ENCODE data around the gene GPR142.

Gene GPR142

DNA sequence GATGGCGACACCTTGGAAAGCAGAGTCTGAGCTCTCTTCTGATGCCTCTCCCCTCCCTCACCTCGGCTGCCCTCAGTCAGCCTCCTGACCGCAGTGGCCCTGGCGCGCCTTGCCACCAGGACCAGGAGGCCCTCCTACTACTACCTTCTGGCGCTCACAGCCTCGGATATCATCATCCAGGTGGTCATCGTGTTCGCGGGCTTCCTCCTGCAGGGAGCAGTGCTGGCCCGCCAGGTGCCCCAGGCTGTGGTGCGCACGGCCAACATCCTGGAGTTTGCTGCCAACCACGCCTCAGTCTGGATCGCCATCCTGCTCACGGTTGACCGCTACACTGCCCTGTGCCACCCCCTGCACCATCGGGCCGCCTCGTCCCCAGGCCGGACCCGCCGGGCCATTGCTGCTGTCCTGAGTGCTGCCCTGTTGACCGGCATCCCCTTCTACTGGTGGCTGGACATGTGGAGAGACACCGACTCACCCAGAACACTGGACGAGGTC lies 4.4 kb downstream of the GPR142 start (continued):
- no peak for TF ChIP-seq PPARA (CRISPR knock-in tag; IDR thresholded peaks at IDR 0.05; ENCODE audit: borderline replicate concordance)

- no peak for ATAC-seq
Observed at GRCh38 chr17:74372426-74372825, 5.1 kb downstream of the GPR142 start.

GRCh38 chr17:74373838-74374606 lies 6.7 kb downstream of the GPR142 start:
- ATAC-seq: no peak
- no peak for TF ChIP-seq ARNTL (CRISPR knock-in tag; IDR thresholded peaks at IDR 0.05; ENCODE audit: borderline replicate concordance, low read depth)
- no peak for TF ChIP-seq BACH2 (CRISPR knock-in tag; IDR thresholded peaks at IDR 0.05; ENCODE audit: borderline replicate concordance)
- TF ChIP-seq TCF4 (CRISPR knock-in tag; IDR thresholded peaks at IDR 0.05; ENCODE audit: borderline replicate concordance): no peak
- no peak for TF ChIP-seq RARB (CRISPR knock-in tag; IDR thresholded peaks at IDR 0.05)
- no peak for TF ChIP-seq PPARA (CRISPR knock-in tag; IDR thresholded peaks at IDR 0.05; ENCODE audit: borderline replicate concordance)
- TF ChIP-seq ZFP3 (CRISPR knock-in tag; IDR thresholded peaks at IDR 0.05): no peak
- TF ChIP-seq, protein P1, sequence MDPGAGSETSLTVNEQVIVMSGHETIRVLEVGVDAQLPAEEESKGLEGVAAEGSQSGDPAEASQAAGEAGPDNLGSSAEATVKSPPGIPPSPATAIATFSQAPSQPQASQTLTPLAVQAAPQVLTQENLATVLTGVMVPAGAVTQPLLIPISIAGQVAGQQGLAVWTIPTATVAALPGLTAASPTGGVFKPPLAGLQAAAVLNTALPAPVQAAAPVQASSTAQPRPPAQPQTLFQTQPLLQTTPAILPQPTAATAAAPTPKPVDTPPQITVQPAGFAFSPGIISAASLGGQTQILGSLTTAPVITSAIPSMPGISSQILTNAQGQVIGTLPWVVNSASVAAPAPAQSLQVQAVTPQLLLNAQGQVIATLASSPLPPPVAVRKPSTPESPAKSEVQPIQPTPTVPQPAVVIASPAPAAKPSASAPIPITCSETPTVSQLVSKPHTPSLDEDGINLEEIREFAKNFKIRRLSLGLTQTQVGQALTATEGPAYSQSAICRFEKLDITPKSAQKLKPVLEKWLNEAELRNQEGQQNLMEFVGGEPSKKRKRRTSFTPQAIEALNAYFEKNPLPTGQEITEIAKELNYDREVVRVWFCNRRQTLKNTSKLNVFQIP (CRISPR knock-in tag; IDR thresholded peaks at IDR 0.05; ENCODE audit: borderline replicate concordance, low read depth): no peak
- no peak for TF ChIP-seq ZNF8 (CRISPR knock-in tag; IDR thresholded peaks at IDR 0.05)
- TF ChIP-seq, protein P2, sequence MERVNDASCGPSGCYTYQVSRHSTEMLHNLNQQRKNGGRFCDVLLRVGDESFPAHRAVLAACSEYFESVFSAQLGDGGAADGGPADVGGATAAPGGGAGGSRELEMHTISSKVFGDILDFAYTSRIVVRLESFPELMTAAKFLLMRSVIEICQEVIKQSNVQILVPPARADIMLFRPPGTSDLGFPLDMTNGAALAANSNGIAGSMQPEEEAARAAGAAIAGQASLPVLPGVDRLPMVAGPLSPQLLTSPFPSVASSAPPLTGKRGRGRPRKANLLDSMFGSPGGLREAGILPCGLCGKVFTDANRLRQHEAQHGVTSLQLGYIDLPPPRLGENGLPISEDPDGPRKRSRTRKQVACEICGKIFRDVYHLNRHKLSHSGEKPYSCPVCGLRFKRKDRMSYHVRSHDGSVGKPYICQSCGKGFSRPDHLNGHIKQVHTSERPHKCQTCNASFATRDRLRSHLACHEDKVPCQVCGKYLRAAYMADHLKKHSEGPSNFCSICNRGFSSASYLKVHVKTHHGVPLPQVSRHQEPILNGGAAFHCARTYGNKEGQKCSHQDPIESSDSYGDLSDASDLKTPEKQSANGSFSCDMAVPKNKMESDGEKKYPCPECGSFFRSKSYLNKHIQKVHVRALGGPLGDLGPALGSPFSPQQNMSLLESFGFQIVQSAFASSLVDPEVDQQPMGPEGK (CRISPR knock-in tag; IDR thresholded peaks at IDR 0.05; ENCODE audit: borderline replicate concordance): no peak
- TF ChIP-seq ZC3H10 (CRISPR knock-in tag; IDR thresholded peaks at IDR 0.05): no peak
- no peak for TF ChIP-seq CSDC2 (CRISPR knock-in tag; IDR thresholded peaks at IDR 0.05)
- no peak for TF ChIP-seq SNAI2 (CRISPR knock-in tag; IDR thresholded peaks at IDR 0.05)
- TF ChIP-seq OSR1 (CRISPR knock-in tag; IDR thresholded peaks at IDR 0.05): no peak
- no peak for TF ChIP-seq ISL1 (CRISPR knock-in tag; IDR thresholded peaks at IDR 0.05)

More at GRCh38 chr17:74372426-74372825, 5.1 kb downstream of the GPR142 start:
- no peak for TF ChIP-seq TOX (CRISPR knock-in tag; IDR thresholded peaks at IDR 0.05; ENCODE audit: borderline replicate concordance)
- no peak for TF ChIP-seq OSR1 (CRISPR knock-in tag; IDR thresholded peaks at IDR 0.05)
- TF ChIP-seq ZNF70 (CRISPR knock-in tag; IDR thresholded peaks at IDR 0.05): no peak
- no peak for TF ChIP-seq ZNF8 (CRISPR knock-in tag; IDR thresholded peaks at IDR 0.05)
- TF ChIP-seq SNAI2 (CRISPR knock-in tag; IDR thresholded peaks at IDR 0.05): no peak
- no peak for TF ChIP-seq PPARA (CRISPR knock-in tag; IDR thresholded peaks at IDR 0.05; ENCODE audit: borderline replicate concordance)
- TF ChIP-seq, protein P3, sequence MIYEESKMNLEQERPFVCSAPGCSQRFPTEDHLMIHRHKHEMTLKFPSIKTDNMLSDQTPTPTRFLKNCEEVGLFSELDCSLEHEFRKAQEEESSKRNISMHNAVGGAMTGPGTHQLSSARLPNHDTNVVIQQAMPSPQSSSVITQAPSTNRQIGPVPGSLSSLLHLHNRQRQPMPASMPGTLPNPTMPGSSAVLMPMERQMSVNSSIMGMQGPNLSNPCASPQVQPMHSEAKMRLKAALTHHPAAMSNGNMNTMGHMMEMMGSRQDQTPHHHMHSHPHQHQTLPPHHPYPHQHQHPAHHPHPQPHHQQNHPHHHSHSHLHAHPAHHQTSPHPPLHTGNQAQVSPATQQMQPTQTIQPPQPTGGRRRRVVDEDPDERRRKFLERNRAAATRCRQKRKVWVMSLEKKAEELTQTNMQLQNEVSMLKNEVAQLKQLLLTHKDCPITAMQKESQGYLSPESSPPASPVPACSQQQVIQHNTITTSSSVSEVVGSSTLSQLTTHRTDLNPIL (CRISPR knock-in tag; IDR thresholded peaks at IDR 0.05; ENCODE audit: low read depth): no peak
- TF ChIP-seq GLIS3 (CRISPR knock-in tag; IDR thresholded peaks at IDR 0.05): no peak
- no peak for TF ChIP-seq ZFP30 (CRISPR knock-in tag; IDR thresholded peaks at IDR 0.05)
- no peak for TF ChIP-seq TCF4 (CRISPR knock-in tag; IDR thresholded peaks at IDR 0.05; ENCODE audit: borderline replicate concordance)
- TF ChIP-seq ZFP3 (CRISPR knock-in tag; IDR thresholded peaks at IDR 0.05): no peak
- no peak for TF ChIP-seq ZC3H10 (CRISPR knock-in tag; IDR thresholded peaks at IDR 0.05)
- TF ChIP-seq CSDC2 (CRISPR knock-in tag; IDR thresholded peaks at IDR 0.05): no peak
- TF ChIP-seq, protein P4, sequence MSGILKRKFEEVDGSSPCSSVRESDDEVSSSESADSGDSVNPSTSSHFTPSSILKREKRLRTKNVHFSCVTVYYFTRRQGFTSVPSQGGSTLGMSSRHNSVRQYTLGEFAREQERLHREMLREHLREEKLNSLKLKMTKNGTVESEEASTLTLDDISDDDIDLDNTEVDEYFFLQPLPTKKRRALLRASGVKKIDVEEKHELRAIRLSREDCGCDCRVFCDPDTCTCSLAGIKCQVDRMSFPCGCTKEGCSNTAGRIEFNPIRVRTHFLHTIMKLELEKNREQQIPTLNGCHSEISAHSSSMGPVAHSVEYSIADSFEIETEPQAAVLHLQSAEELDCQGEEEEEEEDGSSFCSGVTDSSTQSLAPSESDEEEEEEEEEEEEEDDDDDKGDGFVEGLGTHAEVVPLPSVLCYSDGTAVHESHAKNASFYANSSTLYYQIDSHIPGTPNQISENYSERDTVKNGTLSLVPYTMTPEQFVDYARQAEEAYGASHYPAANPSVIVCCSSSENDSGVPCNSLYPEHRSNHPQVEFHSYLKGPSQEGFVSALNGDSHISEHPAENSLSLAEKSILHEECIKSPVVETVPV (CRISPR knock-in tag; IDR thresholded peaks at IDR 0.05): no peak
- TF ChIP-seq ARNTL (CRISPR knock-in tag; IDR thresholded peaks at IDR 0.05; ENCODE audit: borderline replicate concordance, low read depth): no peak
- no peak for TF ChIP-seq ISL1 (CRISPR knock-in tag; IDR thresholded peaks at IDR 0.05)
- TF ChIP-seq, protein P2 (CRISPR knock-in tag; IDR thresholded peaks at IDR 0.05; ENCODE audit: borderline replicate concordance): no peak
- TF ChIP-seq ESRRG (CRISPR knock-in tag; IDR thresholded peaks at IDR 0.05): no peak
- TF ChIP-seq TSHZ2 (CRISPR knock-in tag; IDR thresholded peaks at IDR 0.05): no peak
- no peak for TF ChIP-seq RARB (CRISPR knock-in tag; IDR thresholded peaks at IDR 0.05)
